PFSK-1 (cell line): ENCODE data around the gene HHIPL1.

Experiments
- FOXP2 ChIP-seq: optimal IDR thresholded peaks from 2 replicates; pipeline ENCODE3; 2011; ENCODE audit warnings: borderline replicate concordance, control low read depth, inconsistent platforms; ENCODE audit not compliant: insufficient read depth; ENCODE audit errors: extremely low read length, extremely low read depth
- POLR2AphosphoS5 ChIP-seq: IDR thresholded peaks from 2 replicates; pipeline ENCODE4 v1.6.1; 2012; ENCODE audit warnings: low read depth, mild to moderate bottlenecking, control low read depth, low read length, moderate library complexity
- SIN3A ChIP-seq: IDR thresholded peaks from 2 replicates; pipeline ENCODE4 v1.6.1; 2012; ENCODE audit warnings: mild to moderate bottlenecking, low read length, moderate library complexity, borderline replicate concordance; ENCODE audit not compliant: insufficient read depth
- TAF1 ChIP-seq: IDR thresholded peaks from 2 replicates; pipeline ENCODE4 v1.6.1; 2012; ENCODE audit warnings: low read length, control low read depth, borderline replicate concordance; ENCODE audit not compliant: insufficient read depth

DNA sequence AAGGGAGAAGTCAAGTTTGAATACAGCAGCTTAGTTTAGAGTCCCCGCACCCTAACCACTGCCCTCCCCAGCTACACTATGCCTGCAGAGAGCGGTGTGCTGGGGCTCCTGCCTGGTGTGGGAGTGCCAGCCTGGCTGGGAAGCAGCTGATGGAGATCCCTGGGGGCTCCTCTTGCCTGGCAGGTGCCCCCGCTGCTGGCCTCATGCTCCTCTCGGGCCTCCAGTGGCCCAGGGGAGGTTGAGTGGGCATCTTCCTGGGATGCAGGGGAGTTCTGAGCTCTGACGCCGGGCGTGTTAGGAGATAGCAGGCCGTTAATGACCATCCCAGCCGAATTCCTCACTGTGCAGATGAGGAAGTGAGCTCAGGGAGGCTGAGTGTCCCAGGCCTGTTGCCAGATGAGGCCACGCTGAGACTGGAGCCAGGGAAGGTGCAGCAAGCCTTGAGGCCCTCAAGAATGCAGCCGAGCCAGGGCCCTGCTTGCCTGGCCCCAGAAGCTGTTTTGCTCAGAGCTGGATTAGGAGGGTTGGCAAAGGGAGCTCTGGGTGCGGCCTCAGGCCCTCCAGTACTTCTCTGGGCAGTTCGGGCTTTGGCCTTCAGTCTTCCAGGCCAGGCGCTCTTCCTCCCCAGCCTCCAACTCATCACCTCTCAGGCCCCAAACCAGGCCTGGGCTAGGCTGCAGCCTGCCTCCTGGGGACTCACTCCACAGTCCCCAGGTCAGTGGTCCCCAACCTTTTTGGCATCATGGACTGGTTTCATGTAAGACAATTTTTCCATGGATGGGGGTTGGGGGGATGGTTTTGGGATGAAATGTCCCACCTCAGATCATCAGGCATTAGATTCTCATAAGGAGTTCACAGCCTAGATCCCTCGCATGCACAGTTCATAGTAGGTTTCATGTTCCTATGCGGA is 32.6 kb downstream of the HHIPL1 start:
- no peak for TF ChIP-seq POLR2AphosphoS5
- no peak for TF ChIP-seq TAF1
- no peak for TF ChIP-seq SIN3A
- TF ChIP-seq FOXP2, result no peak
